Stimulated activated CD4-positive, alpha-beta T cell treated with anti-CD3 and anti-CD28 coated beads, Interleukin-12 subunit alpha, Interleukin-12 subunit beta, amount 100 ng/mL, for 24 hours (primary cell): ENCODE results near the gene ARMH4.

ENCODE experiments used
- DNase-seq, 2 experiments: peaks; one replicate each; pipeline ENCODE4 v3.0.0-alpha.2; 2020; ENCODE audit warnings: low read depth in 2 of 2

The ARMH4 gene

GRCh38 chr14:58055497-58056010, 96.5 kb downstream of the ARMH4 start:
- no peak for DNase-seq

- DNase-seq = no peak
These were observed 97.9 kb downstream of the ARMH4 start for GRCh38 chr14:58054100-58054499.

GRCh38 chr14:58048219-58048618, 103.8 kb downstream of the ARMH4 start:
- DNase-seq = no peak

- no peak for DNase-seq
These were observed 124.1 kb downstream of the ARMH4 start for GRCh38 chr14:58027904-58028303.

GRCh38 chr14:58026967-58027366, 125.0 kb downstream of the ARMH4 start:
- no peak for DNase-seq

- DNase-seq = no peak
These were observed 125.8 kb downstream of the ARMH4 start for GRCh38 chr14:58026219-58026618.

GRCh38 chr14:58014778-58015177, 137.2 kb downstream of the ARMH4 start:
- no peak for DNase-seq

GRCh38 chr14:58002618-58003017, 149.4 kb downstream of the ARMH4 start:
- DNase-seq = no peak

- DNase-seq = no peak
These were observed 152.0 kb downstream of the ARMH4 start for GRCh38 chr14:57999979-58000378.

GRCh38 chr14:57999471-57999870, 152.5 kb downstream of the ARMH4 start:
- DNase-seq = no peak

- DNase-seq = no peak
These were observed 153.2 kb downstream of the ARMH4 start for GRCh38 chr14:57998766-57999165.

- no peak for DNase-seq
These were observed 160.7 kb downstream of the ARMH4 start for GRCh38 chr14:57991353-57991752.

- DNase-seq = no peak
These were observed 163.6 kb downstream of the ARMH4 start for GRCh38 chr14:57988445-57988844.

- DNase-seq = no peak
These were observed 164.3 kb downstream of the ARMH4 start for GRCh38 chr14:57987596-57988300.

GRCh38 chr14:57987051-57987450, 165.0 kb downstream of the ARMH4 start:
- DNase-seq = no peak

- DNase-seq = no peak
These were observed 169.0 kb downstream of the ARMH4 start for GRCh38 chr14:57982804-57983634.

- no peak for DNase-seq
These were observed 170.0 kb downstream of the ARMH4 start for GRCh38 chr14:57981817-57982560.

GRCh38 chr14:57979376-57980048, 172.5 kb downstream of the ARMH4 start:
- DNase-seq = no peak

- no peak for DNase-seq
These were observed 175.3 kb downstream of the ARMH4 start for GRCh38 chr14:57976701-57977100.

- DNase-seq = no peak
These were observed 177.1 kb downstream of the ARMH4 start for GRCh38 chr14:57974896-57975295.

- DNase-seq = no peak
These were observed 181.4 kb downstream of the ARMH4 start for GRCh38 chr14:57970594-57970993.

- DNase-seq = no peak
These were observed 181.8 kb downstream of the ARMH4 start for GRCh38 chr14:57970175-57970574.
